ENCODE results near the gene RAB34. TPM values are rescaled to one million over a fixed set of nuclear protein-coding genes. Genes with fewer than 3 reads are reported as not detected.

The RAB34 gene
- total RNA-seq: 12.1 and 27.4 TPM in 2 replicates

GRCh38 chr17:28717578-28718332, at the start of gene RAB34:
Gene RAB34 (minus strand): TSS chr17:28717868. CDS start chr17:28717266, 602 bp downstream.

DNA sequence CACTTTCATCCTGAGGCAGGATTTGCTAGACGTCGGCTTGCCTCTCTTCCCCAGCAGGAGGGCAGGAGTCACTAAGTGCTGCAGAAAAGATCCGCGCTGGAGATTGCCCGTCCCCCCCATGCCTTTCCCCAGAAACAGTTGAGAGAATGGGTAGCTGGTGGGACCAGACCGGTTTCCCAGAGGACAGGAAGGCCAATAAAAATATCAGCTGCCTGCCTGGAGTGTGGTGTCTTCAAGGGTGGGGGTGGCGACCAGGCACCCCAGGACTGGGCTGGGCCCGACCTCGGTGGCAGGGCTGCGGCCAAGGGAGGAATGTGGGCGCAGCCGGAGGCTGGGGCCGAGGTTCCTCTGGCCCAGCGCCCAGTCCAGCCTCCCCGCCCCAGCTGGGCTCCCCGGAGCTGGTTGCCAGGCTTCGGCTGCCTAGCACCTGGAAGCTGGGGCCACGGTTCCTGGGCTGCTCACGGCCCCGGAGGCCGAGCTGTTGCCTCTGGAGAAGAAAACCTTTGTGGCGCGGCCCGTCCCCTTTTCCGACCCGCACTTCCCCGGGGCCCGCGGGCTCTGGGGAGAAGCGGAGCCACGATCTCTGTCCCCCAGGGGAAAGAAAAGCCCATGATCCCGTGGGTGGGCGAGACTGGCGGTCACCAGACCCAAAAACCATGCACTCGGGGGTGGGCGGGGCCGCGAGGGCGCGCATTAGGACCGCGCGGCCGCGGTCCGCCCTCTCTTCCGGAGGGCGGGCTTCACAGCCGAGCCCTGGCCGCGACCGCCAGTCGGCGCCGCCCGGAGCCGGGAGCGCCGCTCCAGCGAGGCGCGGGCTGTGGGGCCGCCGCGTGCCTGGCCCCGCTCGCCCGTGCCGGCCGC, 25.8 kb upstream of the RAB34 start, which contains the start of gene TRAF4:
Gene TRAF4, plus strand, starts transcription at position 769 of the 861 bp plus-strand sequence. CDS start 102 bp downstream, outside the sequence.

DNA sequence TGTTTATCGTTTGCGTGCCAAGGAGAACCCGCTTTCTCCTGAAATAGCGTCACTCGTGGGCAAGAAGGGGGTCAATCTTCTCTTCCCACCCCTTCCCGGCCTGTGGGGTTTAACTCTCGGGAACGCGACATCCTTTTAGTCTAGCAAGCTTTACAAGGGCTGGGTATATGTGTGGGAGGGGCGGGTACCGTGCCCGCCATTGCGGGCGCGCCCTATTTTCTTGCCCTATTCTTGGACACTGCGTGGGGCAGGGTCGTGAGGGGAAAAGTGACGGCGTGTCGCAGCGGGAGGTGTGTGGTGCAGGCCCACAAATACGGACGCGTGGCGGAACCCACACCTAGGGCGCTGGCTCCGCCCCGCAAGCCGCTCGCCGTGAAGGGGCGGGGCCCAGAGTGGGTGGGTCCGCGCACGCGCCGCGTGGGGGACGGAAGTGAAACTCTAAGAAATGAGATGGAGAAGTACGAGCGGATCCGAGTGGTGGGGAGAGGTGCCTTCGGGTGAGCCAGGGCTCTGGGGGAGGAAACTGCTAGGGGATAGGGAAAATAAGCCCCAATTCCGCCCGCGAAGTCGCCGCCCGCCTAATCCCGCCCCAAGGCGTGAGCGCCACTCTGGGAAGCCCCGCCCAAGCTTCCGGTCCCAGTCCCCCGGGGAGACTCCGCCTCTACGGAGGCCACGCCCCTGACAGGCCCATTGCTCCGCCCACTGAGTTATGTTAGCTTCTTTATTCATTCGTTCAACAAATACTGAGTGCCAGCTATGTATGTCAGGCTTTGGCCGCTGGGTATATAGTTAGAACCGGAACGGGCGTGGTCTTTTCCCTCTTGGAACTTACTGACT, 10.9 kb upstream of the RAB34 start, which contains the start of gene NEK8:
Gene NEK8, plus strand, starts transcription at position 425 of the 837 bp plus-strand sequence. Its CDS starts 26 bp downstream, at position 451.

DNA sequence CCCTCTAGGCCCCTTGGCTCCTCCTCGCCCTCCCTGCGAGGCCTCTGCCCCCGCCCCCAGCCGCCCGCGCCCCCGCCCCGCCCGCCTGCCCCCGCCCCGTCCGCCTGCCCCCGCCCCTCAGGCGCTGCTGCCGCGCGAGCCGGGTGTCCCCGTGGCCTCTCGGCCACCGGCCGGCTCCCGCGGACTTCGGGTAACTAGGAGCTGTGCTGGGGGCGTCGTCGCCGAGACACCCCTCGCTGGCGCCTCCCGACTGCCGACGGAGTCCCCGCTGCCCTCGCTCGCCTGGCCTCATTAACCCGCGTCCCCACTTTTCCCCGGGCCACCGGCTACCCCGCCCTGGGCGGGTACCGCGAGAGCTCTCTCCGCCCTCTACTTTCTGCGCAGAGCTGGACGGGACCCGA, 8.6 kb upstream of the RAB34 start, which contains the start of gene TLCD1:
Gene TLCD1, minus strand, starts transcription at position 8 of the 401 bp plus-strand sequence. CDS start 136 bp downstream, outside the sequence.

DNA sequence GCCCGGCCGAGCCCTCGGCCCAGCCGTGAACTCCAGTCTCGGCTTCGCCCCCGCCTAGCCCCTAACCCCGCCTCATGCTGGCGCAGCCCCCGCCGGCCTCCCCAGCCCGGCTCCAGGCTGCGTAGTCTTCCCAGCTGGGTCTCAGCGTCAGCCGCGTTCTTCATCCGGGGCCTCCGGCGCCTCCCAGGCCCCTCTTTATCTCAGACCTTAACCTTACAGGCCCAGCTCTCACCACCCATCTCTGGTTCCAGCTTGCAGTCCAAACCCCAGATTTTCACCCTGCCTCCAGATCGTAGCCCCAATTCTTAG, 6.0 kb downstream of the RAB34 start, which contains the start of gene PROCA1:
Gene PROCA1, minus strand, starts transcription at position 166 of the 309 bp plus-strand sequence. CDS start 228 bp downstream, outside the sequence.

Other genes with a start within 250 kb of the RAB34 start
- gene SLC13A2, start 244.2 kb downstream of the RAB34 start, total RNA-seq: not detected in 2 replicates
- gene FOXN1, start 211.5 kb downstream of the RAB34 start, total RNA-seq: not detected in 2 replicates
- gene UNC119, start 165.2 kb downstream of the RAB34 start, total RNA-seq: 22.3 and 26.1 TPM in 2 replicates
- 46.5 and 48.9 TPM in 2 replicates for gene PIGS, start 146.3 kb downstream of the RAB34 start, total RNA-seq
- gene ALDOC, start 141.0 kb downstream of the RAB34 start, total RNA-seq: 19.2 and 25.2 TPM in 2 replicates
- gene SPAG5, start 118.8 kb downstream of the RAB34 start, total RNA-seq: 5.4 and 6.0 TPM in 2 replicates
- 2.6 and 3.3 TPM in 2 replicates for gene RSKR, start 103.7 kb downstream of the RAB34 start, total RNA-seq
- 129 and 154 TPM in 2 replicates for gene BLTP2, start 72.7 kb downstream of the RAB34 start, total RNA-seq
- gene SDF2, start 56.0 kb downstream of the RAB34 start, total RNA-seq: 68.0 and 80.6 TPM in 2 replicates
- 43.7 and 50.7 TPM in 2 replicates for gene SUPT6H, start 55.7 kb downstream of the RAB34 start, total RNA-seq
- gene PROCA1, start 6.0 kb downstream of the RAB34 start, total RNA-seq: 0.22 and 0.26 TPM in 2 replicates
- 614 and 651 TPM in 2 replicates for gene RPL23A, start 2.1 kb upstream of the RAB34 start, total RNA-seq
- 0.34 and 1.2 TPM in 2 replicates for gene TLCD1, start 8.4 kb upstream of the RAB34 start, total RNA-seq
- 1.6 and 2.0 TPM in 2 replicates for gene NEK8, start 10.9 kb upstream of the RAB34 start, total RNA-seq
- 21.0 and 24.1 TPM in 2 replicates for gene TRAF4, start 26.1 kb upstream of the RAB34 start, total RNA-seq
- 6.0 and 7.9 TPM in 2 replicates for gene FAM222B, start 124.9 kb upstream of the RAB34 start, total RNA-seq
- gene ERAL1, start 137.1 kb upstream of the RAB34 start, total RNA-seq: 26.0 and 26.2 TPM in 2 replicates
- 72.4 and 109 TPM in 2 replicates for gene FLOT2, start 179.9 kb upstream of the RAB34 start, total RNA-seq
- 6.9 and 14.2 TPM in 2 replicates for gene DHRS13, start 185.2 kb upstream of the RAB34 start, total RNA-seq
- gene PHF12, start 233.7 kb upstream of the RAB34 start, total RNA-seq: 5.2 and 9.5 TPM in 2 replicates